Measurements from ENCODE around the gene POLG2. TPM values are rescaled to one million over a fixed set of nuclear protein-coding genes. Genes with fewer than 3 reads are reported as not detected.
"Not testable (repeated sequence)": the region's sequence is repeated elsewhere in the genome, so short reads cannot be mapped to it uniquely, and the experiment has no call there.

Gene POLG2
- total and polyA plus RNA-seq, 5 donors: 5.4 to 9.0 (median 7.8) TPM

DNA sequence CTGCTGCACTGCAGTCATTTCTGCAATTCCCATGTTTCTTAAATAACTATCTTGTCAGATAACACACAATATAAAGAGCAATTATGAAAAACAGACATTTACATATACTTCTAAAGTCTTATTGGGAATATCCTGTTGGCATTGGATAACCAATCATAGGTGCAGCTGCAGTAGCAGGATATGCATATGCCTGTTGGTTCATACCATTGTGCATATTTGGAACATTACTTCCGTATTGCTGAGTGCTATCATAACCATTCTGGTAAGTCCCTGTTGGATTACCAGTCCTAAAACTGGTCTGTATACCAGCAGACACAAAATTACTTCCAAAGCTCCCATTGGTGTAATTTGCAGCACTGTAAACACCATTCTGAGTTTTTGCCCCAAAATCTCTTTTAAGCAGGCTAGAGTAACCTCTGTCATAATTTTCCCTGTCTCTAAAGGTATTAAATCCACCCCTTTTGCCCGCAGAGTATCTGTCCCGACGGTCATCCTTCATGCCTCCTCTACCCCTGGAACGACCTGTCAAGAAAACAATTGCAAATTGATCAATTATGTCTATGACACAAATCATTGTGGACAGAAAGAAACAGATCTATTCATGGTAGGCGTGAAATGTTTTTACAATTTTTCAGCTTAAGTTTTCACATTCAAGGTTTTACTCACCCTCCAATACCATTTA is 3.1 kb upstream of the POLG2 start:
- 78% methylated on average over 6 of the region's 6 CpGs for WGBS
- peaks cover 3% of the 10 kb centered on the region for H3K4me1 ChIP-seq (ENCODE audit: control insufficient read depth, insufficient read depth, low read length)
- intact Hi-C loops (cut with DNase I): loop anchor here in 1 of 4 donors (10.0 kb wide), 1 partner anchor 185 kb away; no protein-coding TSS in a partner anchor
- no peak overlapping the region for H3K4me3 ChIP-seq (ENCODE audit: low read length)
- ATAC-seq (no peak), DNase-seq (no peak)
- no peak overlapping the region for H3K27ac ChIP-seq (ENCODE audit: low read length)
- no peaks in the 10 kb centered on the region for H3K27me3 ChIP-seq (ENCODE audit: control insufficient read depth, insufficient read depth)
- H3K9me3 ChIP-seq (ENCODE audit: control insufficient read depth, low read length): no peaks in the 10 kb centered on the region

DNA sequence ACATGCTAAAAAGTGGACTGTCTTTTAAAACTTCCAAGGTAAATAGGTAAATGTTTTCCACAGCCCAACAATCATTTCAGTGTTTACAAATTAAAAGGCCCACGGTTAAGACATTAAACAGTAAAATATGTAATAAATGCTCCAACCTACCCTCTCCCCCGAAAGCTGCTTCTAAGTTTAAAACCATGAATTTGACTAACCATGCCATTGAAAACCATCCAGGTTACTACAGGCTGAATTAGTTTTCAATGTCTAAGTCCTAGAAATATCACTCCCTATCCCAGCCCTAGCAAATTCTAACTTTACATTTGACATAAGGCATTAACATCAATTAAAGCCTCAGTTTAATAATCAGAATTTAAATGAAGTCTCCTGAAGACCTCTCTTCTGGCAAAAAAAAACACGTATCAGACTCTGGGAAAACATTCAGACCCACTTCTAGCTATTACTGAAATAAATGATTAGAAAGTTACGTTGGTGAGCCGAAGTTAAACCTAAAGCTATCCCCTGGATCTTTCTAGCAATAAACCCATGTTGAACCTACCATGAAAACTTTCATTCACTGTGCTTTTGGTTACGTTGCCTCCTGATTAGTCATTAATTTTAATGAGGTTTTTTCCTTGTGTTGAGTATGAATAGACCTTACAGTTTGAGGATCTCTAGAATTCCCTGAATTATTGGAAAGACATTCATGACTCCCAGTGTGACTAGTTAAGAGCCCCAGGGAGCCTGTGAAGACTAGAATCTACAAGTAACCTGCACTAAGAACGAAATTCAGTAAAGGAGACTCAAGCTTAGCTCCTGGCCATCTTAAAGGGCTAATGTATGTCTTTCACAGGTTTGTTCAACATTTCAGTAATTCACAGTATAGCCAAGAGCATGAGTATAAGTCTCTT is 1.7 kb upstream of the POLG2 start:
- no peak overlapping the region for H3K27ac ChIP-seq (ENCODE audit: low read length)
- intact Hi-C loops (cut with DNase I): loop anchor here in 1 of 4 donors (10.0 kb wide), 1 partner anchor 184 kb away; no protein-coding TSS in a partner anchor
- DNase-seq (no peak), ATAC-seq (no peak)
- peaks cover 3% of the 10 kb centered on the region for H3K4me1 ChIP-seq (ENCODE audit: control insufficient read depth, insufficient read depth, low read length)
- H3K4me3 ChIP-seq (ENCODE audit: low read length): no peak overlapping the region
- 63% methylated on average over 7 of the region's 7 CpGs for WGBS
- no peaks in the 10 kb centered on the region for H3K27me3 ChIP-seq (ENCODE audit: control insufficient read depth, insufficient read depth)
- H3K9me3 ChIP-seq (ENCODE audit: control insufficient read depth, low read length): no peaks in the 10 kb centered on the region

DNA sequence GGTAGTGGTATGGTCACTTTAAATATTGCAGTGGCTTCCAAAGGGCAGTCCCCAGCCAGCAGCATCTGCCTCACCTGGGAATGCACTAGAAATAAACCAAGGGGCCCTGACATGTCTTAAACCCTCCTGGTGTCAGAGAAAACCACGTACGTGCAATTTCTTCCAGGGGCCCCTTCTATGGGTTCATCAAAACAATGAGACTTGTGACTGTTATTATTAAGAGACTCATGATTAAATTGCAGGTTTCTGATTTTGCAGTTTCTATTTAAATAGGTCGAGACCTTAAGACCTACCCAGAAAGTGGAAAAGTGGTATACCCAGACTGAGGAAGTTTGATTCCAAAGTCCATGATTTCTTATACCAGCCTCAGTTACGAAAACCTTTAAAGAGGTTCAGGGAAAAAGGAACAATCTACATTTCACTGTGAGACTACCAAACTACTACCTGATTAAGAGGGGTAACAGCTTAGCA is 746 bp upstream of the POLG2 start:
- intact Hi-C loops (cut with DNase I): loop anchor here in 1 of 4 donors (10.0 kb wide), 1 partner anchor 183 kb away; no protein-coding TSS in a partner anchor
- Histone ChIP-seq H3K27ac (ENCODE audit: low read length) (peak overlapping the region; percentile 35), H3K4me1 (ENCODE audit: control insufficient read depth, insufficient read depth, low read length) (peaks cover 2% of the 10 kb centered on the region), H3K9me3 (ENCODE audit: control insufficient read depth, low read length) (no peaks in the 10 kb centered on the region), H3K4me3 (ENCODE audit: low read length) (peak overlapping the region; percentile 62), H3K27me3 (ENCODE audit: control insufficient read depth, insufficient read depth) (no peaks in the 10 kb centered on the region)
- ATAC-seq (no peak), DNase-seq (no peak)
- WGBS: 47% methylated on average over 4 of the region's 4 CpGs

DNA sequence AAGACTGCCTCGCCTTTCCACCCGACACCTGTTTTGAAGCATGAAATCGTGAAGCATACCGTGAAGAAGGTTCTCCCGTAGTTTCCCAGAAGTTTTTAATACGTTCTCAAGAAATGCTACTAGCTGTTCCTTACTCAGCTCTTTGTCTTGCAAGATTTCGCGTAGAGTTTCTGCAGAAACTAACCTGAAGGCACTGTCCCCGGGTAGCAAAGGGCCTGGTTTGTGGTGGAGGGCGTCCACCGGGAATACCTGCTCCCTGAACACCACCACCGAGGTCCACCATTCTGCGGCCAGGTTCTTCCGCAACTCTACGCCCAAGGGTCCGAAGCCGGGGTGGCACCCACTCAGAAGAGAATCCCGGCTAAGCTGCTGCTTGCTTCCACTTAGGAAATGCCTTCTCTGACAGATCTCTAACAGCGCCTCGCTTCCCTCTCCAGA is 487 bp downstream of the POLG2 start:
- H3K4me3 ChIP-seq (ENCODE audit: low read length): peak overlapping the region; percentile 62
- no peaks in the 10 kb centered on the region for H3K9me3 ChIP-seq (ENCODE audit: control insufficient read depth, low read length)
- under 1% methylated on average over 20 of the region's 20 CpGs for WGBS
- H3K27me3 ChIP-seq (ENCODE audit: control insufficient read depth, insufficient read depth): no peaks in the 10 kb centered on the region
- H3K4me1 ChIP-seq (ENCODE audit: control insufficient read depth, insufficient read depth, low read length): peaks cover 2% of the 10 kb centered on the region
- intact Hi-C loops (cut with DNase I): loop anchor here in 1 of 4 donors (10.0 kb wide), 1 partner anchor 182 kb away; no protein-coding TSS in a partner anchor
- DNase-seq: no peak
- no peak for ATAC-seq
- peak overlapping the region; percentile 53 for H3K27ac ChIP-seq (ENCODE audit: low read length)

DNA sequence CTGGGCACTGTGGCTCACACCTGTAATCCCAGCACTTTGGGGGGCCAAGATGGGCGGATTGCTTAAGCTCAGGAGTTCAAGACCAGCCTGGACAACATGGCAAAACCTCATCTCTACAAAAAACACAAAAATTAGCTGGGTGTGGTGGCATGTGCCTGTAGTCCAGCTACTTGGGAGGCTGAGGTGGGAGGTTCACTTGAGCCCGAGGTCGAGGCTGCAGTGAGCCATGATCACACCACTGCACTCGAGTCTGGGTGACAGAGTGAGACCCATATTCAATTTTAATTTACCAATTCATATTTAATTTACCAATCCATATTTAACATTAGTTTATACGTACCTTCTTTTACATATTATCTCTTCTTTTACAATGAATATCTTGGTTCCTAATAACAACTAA is 1.6 kb downstream of the POLG2 start:
- H3K4me1 ChIP-seq (ENCODE audit: control insufficient read depth, insufficient read depth, low read length); H3K4me3 ChIP-seq (ENCODE audit: low read length); DNase-seq; H3K27me3 ChIP-seq (ENCODE audit: control insufficient read depth, insufficient read depth); ATAC-seq; H3K27ac ChIP-seq (ENCODE audit: low read length); H3K9me3 ChIP-seq (ENCODE audit: control insufficient read depth, low read length): not testable (repeated sequence)
- intact Hi-C loops (cut with DNase I): loop anchor here in 1 of 4 donors (10.0 kb wide), 1 partner anchor 180 kb away; no protein-coding TSS in a partner anchor
- WGBS: 93% methylated on average over 5 of the region's 5 CpGs

DNA sequence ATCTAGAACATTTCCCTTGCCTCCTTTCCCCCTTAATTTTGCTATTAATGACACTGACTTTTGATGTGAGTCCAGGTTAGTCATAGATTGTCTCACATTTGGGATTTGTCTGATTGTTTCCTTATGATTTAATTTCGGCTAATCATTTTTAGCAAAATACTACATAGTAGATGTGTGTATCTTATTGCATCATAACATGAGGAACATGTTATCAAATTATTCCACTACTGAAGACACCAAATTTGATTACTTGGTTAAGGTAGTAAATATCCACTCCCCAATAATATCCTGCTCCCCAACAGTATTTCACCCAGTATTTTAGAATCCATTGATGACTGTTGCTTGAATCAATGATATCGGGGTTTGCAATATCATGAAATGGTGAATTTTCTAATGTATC is 2.7 kb downstream of the POLG2 start:
- intact Hi-C loops (cut with DNase I): loop anchor here in 2 of 4 donors (5.0 to 10.0 kb wide), 2 partner anchors 72 to 179 kb away; no protein-coding TSS in a partner anchor
- DNase-seq (no peak), ATAC-seq (no peak)
- Histone ChIP-seq H3K4me3 (ENCODE audit: low read length) (no peak overlapping the region), H3K27me3 (ENCODE audit: control insufficient read depth, insufficient read depth) (no peaks in the 10 kb centered on the region), H3K27ac (ENCODE audit: low read length) (no peak overlapping the region), H3K9me3 (ENCODE audit: control insufficient read depth, low read length) (no peaks in the 10 kb centered on the region), H3K4me1 (ENCODE audit: control insufficient read depth, insufficient read depth, low read length) (peaks cover 2% of the 10 kb centered on the region)
- 93% methylated on average over 2 of the region's 2 CpGs for WGBS

DNA sequence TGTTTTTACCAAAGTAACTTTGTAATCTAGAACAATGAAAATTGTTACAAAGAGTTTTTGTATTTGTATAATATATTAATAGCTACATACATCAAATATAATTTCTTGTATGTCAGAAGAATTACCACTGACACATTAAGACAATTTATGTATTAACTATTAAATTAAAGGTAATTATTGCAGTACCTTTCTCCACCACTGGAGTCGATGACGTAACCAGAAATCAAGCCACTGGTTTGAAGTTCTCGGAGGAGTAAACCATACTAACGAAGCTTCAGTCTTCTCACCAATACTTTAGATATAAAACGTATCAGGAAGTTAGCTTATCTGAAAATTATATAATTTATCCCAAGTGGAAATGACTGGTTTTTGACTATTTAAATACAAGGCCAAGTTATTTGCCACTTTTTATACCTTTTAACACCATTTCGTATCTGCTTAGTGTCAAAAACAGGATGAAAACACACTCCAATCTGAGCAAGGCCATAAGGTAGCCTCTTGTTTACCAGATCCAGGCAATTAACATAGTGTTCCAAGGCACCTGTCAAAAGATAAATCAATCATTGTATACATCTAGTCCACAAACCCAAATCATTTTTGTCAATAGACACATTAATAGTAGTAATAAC is 4.3 kb downstream of the POLG2 start:
- H3K4me1 ChIP-seq (ENCODE audit: control insufficient read depth, insufficient read depth, low read length): peaks cover 2% of the 10 kb centered on the region
- intact Hi-C loops (cut with DNase I): loop anchor here in 2 of 4 donors (5.0 to 10.0 kb wide), 2 partner anchors 70 to 178 kb away; no protein-coding TSS in a partner anchor
- 73% methylated on average over 6 of the region's 6 CpGs for WGBS
- no peaks in the 10 kb centered on the region for H3K27me3 ChIP-seq (ENCODE audit: control insufficient read depth, insufficient read depth)
- no peak overlapping the region for H3K4me3 ChIP-seq (ENCODE audit: low read length)
- DNase-seq: no peak
- H3K27ac ChIP-seq (ENCODE audit: low read length): no peak overlapping the region
- no peaks in the 10 kb centered on the region for H3K9me3 ChIP-seq (ENCODE audit: control insufficient read depth, low read length)
- no peak for ATAC-seq

DNA sequence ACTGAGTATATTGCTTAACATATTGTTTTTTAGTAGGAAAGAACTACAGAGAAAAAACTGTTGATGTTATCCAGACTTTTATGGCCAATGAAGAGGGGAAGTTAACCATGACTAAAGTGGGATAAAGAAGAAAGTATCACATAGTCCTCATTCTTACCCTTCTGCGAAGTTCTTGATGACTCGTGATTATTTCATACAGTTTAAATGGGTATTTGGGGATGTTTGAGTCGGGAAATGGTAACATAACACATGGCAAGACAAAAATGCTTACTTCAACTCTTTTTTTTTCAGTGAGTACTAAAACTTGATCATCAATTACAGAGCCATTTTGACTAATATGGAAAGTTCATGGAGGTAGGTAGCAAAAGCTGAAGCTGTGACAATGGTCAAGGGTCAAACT is 4.9 kb downstream of the POLG2 start:
- no peak overlapping the region for H3K4me3 ChIP-seq (ENCODE audit: low read length)
- DNase-seq: no peak
- intact Hi-C loops (cut with DNase I): loop anchor here in 2 of 4 donors (5.0 to 10.0 kb wide), 2 partner anchors 70 to 177 kb away; no protein-coding TSS in a partner anchor
- H3K27ac ChIP-seq (ENCODE audit: low read length): no peak overlapping the region
- no peaks in the 10 kb centered on the region for H3K27me3 ChIP-seq (ENCODE audit: control insufficient read depth, insufficient read depth)
- WGBS: 85% methylated on average over 3 of the region's 3 CpGs
- H3K4me1 ChIP-seq (ENCODE audit: control insufficient read depth, insufficient read depth, low read length): no peaks in the 10 kb centered on the region
- no peak for ATAC-seq
- H3K9me3 ChIP-seq (ENCODE audit: control insufficient read depth, low read length): no peaks in the 10 kb centered on the region

DNA sequence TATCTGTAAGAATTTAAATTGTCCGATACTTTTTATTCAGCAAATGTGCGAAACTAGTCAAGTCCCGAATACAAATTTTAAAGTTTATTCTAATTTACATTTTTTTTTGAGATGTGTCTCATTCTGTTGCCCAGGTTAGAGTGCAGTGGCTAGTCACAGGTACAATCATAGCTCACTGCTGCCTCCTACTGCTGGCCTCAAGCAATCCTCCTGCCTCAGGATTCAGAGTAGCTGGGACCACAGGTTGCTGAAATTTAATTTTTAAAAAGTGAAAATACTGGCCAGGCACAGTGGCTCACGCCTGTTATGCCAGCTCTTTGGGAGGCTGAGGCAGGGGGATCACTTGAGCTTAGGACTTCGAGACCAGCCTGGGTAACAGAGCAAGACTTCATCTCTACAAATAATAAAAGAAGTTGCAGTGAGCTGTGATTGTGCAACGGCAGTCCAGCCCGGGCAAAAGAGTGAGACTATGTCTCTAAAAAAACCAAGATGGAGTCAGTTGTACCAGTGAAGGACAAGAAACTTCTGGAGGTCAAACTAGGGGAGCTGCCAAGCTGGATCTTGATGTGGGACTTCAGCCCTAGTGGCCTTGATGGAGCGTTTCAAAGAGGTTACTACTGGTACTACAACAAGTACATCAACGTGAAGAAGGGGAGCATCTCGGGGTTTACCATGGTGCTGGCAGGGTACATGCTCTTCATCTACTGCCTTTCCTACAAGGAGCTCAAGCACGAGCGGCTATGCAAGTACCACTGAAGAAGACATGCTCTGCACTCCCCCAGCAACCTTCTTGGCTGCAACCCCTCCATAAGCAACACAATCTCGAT is 5.6 kb downstream of the POLG2 start:
- intact Hi-C loops (cut with DNase I): loop anchor here in 2 of 4 donors (5.0 to 10.0 kb wide), 2 partner anchors 69 to 176 kb away; no protein-coding TSS in a partner anchor
- DNase-seq (peak in 1 of 3 donors; percentile 57), ATAC-seq (peak; percentile 44 to 56)
- H3K9me3 ChIP-seq (ENCODE audit: control insufficient read depth, low read length): no peaks in the 10 kb centered on the region
- no peak overlapping the region for H3K27ac ChIP-seq (ENCODE audit: low read length)
- no peaks in the 10 kb centered on the region for H3K4me1 ChIP-seq (ENCODE audit: control insufficient read depth, insufficient read depth, low read length)
- H3K4me3 ChIP-seq (ENCODE audit: low read length): no peak overlapping the region
- no peaks in the 10 kb centered on the region for H3K27me3 ChIP-seq (ENCODE audit: control insufficient read depth, insufficient read depth)
- WGBS: 91% methylated on average over 13 of the region's 13 CpGs

DNA sequence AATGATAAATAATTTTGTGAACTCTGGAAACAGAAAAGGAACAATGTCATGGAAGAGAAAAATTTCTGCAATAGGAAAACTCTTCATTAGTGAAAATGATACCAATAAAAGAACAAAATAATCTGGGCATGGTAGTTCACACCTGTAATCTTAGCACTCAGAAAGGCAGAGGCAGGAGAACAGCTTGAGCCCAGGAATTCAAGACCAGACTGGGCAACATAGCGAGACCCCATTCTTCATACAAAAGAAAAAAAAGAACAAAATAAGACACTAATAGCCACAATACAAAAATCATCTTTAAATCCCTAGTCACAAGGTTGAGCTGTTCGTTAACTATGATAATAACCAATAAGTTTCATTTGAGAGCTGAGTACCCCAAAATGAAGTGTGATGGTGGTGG is 8.6 kb downstream of the POLG2 start:
- Histone ChIP-seq H3K4me3 (ENCODE audit: low read length) (no peak overlapping the region), H3K27me3 (ENCODE audit: control insufficient read depth, insufficient read depth) (no peaks in the 10 kb centered on the region), H3K4me1 (ENCODE audit: control insufficient read depth, insufficient read depth, low read length) (no peaks in the 10 kb centered on the region), H3K9me3 (ENCODE audit: control insufficient read depth, low read length) (no peaks in the 10 kb centered on the region), H3K27ac (ENCODE audit: low read length) (no peak overlapping the region)
- 96% methylated on average over 2 of the region's 2 CpGs for WGBS
- ATAC-seq (no peak), DNase-seq (no peak)
- intact Hi-C loops (cut with DNase I): loop anchor here in 2 of 4 donors (5.0 kb wide), 2 partner anchors 61 to 66 kb away; no protein-coding TSS in a partner anchor
